Lower lobe of right lung (tissue), 2 donors: ENCODE measurements around the gene F11R. TPM values are rescaled to one million over a fixed set of nuclear protein-coding genes. Genes with fewer than 3 reads are reported as not detected.
"Not testable (repeated sequence)": the region's sequence is repeated elsewhere in the genome, so short reads cannot be mapped to it uniquely, and the experiment has no call there.

Experiments
- ATAC-seq, 2 donors: fragments of 200-7000 bp; cut with Tn5 transposase; one replicate each; pipeline ENCODE4 v1.9.1; 2020 to 2022; ENCODE audit warnings: mild to moderate bottlenecking in 2 of 2, moderate library complexity in 2 of 2
- DNase-seq: peaks from one replicate; pipeline ENCODE4 v3.0.0-alpha.2; 2020
- H3K27ac ChIP-seq: fragments of 200-600 bp; one replicate; pipeline ENCODE4 v1.8.0; 2022
- H3K27me3 ChIP-seq: fragments of 200-600 bp; one replicate; pipeline ENCODE4 v1.8.0; 2022; ENCODE audit warnings: low read depth
- H3K36me3 ChIP-seq: fragments of 200-600 bp; one replicate; pipeline ENCODE4 v1.8.0; 2022; ENCODE audit warnings: mild to moderate bottlenecking
- H3K4me1 ChIP-seq: fragments of 200-600 bp; one replicate; pipeline ENCODE4 v1.8.0; 2022
- H3K4me3 ChIP-seq: fragments of 200-600 bp; one replicate; pipeline ENCODE4 v1.8.0; 2022; ENCODE audit warnings: mild to moderate bottlenecking
- H3K9me3 ChIP-seq: fragments of 200-600 bp; one replicate; pipeline ENCODE4 v1.8.0; 2022
- intact Hi-C: fragments of 100-400 bp; cut with DNase I; formaldehyde crosslinking; loops from one replicate; pipeline ENCODE4 v1.11.0; 2022
- total RNA-seq: library from RNA; stranded (reverse); fragmentation: NEBNext Ultra II Directional; extraction: Animal tissue kit (Norgen Biotek cat#: 25700); gene quantifications from one replicate; pipeline ENCODE4 v1.2.1, GENCODE V29; 2021
- TF ChIP-seq, protein P1 (sequence below): fragments of 200-600 bp; IDR thresholded peaks from one replicate; pipeline ENCODE4 v1.8.0; 2022; ENCODE audit warnings: antibody characterized with exemption, mild to moderate bottlenecking
- donor health status: DM: no; HTN: yes; CAD: no; lungs with severe emphysema.

Gene F11R
- total RNA-seq, 1 donor from 2014 or later, result 162 TPM

DNA sequence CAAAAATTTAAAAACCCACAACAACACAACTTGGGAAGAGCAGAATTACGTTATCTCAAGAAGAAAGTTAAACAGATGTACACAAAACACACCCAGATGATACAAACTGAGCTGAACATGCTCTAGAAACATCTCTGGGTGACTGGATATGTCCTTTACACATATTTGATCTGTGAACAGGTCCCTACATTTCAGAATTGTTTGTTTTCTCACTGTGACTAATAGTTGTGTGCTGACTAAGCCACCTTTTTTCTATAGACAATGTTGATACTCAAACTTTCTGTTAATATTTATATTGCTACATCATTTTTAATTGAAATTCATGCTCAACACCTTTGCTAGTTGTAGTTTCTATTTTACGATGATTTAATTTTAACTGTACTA, 1.0 kb upstream of the F11R start:
- Histone ChIP-seq H3K9me3 (no peaks in the 10 kb centered on the region), H3K4me3 (peak overlapping the region; percentile 91), H3K27me3 (no peaks in the 10 kb centered on the region), H3K36me3 (no peaks in the 10 kb centered on the region), H3K27ac (peak overlapping the region; percentile 94), H3K4me1 (peaks cover 37% of the 10 kb centered on the region)
- DNase-seq, result no peak
- TF ChIP-seq, protein P1, sequence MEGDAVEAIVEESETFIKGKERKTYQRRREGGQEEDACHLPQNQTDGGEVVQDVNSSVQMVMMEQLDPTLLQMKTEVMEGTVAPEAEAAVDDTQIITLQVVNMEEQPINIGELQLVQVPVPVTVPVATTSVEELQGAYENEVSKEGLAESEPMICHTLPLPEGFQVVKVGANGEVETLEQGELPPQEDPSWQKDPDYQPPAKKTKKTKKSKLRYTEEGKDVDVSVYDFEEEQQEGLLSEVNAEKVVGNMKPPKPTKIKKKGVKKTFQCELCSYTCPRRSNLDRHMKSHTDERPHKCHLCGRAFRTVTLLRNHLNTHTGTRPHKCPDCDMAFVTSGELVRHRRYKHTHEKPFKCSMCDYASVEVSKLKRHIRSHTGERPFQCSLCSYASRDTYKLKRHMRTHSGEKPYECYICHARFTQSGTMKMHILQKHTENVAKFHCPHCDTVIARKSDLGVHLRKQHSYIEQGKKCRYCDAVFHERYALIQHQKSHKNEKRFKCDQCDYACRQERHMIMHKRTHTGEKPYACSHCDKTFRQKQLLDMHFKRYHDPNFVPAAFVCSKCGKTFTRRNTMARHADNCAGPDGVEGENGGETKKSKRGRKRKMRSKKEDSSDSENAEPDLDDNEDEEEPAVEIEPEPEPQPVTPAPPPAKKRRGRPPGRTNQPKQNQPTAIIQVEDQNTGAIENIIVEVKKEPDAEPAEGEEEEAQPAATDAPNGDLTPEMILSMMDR, result no peak
- ATAC-seq, result no peak
- intact Hi-C loops, result no loop called here

- Histone ChIP-seq H3K4me1 (peaks cover 37% of the 10 kb centered on the region), H3K27ac (peak overlapping the region; percentile 94), H3K4me3 (peak overlapping the region; percentile 91), H3K27me3 (no peaks in the 10 kb centered on the region), H3K36me3 (no peaks in the 10 kb centered on the region), H3K9me3 (no peaks in the 10 kb centered on the region)
- peak; percentile 97 for DNase-seq
- intact Hi-C loops, result no loop called here
- TF ChIP-seq, protein P1, result no peak
- peak; percentile 94 to 96 for ATAC-seq
Observed at GRCh38 chr1:161021165-161021969, 415 bp upstream of the F11R start.

DNA sequence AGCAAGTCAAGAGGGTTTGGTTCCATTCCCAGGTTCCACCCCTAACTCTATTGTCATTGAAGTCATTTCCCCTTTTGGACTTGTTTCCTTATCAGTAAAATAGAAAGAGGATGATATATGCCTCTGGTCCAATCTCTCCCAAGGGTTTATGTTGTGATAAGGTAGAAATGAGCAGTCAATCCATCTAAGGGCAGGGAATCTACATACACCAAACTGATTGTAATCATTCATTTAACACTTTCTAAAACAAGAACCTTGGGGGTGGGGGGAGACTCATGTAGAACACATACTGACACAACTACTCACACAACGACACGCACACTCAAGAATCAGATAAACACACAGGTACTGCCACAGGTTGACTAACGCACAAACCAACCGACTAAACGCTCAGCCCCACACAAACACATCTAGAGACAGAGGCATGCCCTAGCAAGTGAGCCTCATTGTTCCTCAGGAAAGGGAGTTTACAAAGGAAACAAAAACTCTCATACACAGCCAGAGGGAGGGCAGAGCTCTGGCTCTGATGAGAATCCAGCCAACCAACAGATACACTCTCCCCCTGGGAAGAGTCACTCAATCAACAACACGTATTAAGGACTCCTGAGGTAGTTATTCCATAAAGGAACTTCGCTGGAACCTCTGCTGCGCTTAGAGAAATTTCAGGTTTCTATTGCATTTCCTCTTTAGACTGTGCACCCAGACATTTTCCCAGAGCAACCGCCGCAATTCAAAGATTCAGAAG, 1.0 kb downstream of the F11R start:
- DNase-seq (no peak), ATAC-seq (peak; percentile 1 to 2)
- TF ChIP-seq, protein P1, result no peak
- H3K27ac ChIP-seq, result peak overlapping the region; percentile 94
- no peaks in the 10 kb centered on the region for H3K9me3 ChIP-seq
- H3K4me3 ChIP-seq, result peak overlapping the region; percentile 91
- peaks cover 50% of the 10 kb centered on the region for H3K4me1 ChIP-seq
- no peaks in the 10 kb centered on the region for H3K27me3 ChIP-seq
- no peaks in the 10 kb centered on the region for H3K36me3 ChIP-seq
- intact Hi-C loops, result no loop called here

DNA sequence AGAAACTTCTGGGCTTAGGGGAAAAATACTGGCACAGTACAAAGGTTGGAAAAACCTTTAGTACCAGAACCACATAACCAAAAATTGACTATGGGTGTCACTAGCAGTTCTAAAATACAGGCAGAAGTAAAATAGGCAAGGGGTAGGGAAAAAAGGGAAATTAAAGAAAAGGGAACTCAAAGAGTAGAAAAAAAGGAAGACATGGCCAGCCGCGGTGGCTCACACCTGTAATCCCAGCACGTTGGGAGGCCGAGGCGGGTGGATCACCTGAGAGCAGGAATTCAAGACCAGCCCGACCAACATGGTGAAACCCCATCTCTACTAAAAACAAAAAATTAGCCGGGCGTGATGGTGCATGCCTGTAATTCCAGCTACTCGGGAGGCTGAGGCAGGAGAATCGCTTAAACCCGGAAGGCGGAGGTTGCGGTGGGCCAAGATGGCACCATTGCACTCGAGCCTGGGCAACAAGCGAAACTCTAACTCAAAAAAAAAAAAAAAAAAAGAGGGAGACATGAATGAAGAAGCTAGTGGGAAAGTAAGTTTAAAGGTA, 1.8 kb downstream of the F11R start:
- H3K27me3 ChIP-seq, intact Hi-C loops, H3K36me3 ChIP-seq, ATAC-seq, H3K9me3 ChIP-seq, DNase-seq: not testable (repeated sequence)
- Histone ChIP-seq H3K4me3 (peak overlapping the region; percentile 91), H3K4me1 (peaks cover 57% of the 10 kb centered on the region), H3K27ac (peak overlapping the region; percentile 94)

GRCh38 chr1:161018631-161018930, 2.4 kb downstream of the F11R start:
- Histone ChIP-seq H3K36me3 (no peaks in the 10 kb centered on the region), H3K27me3 (no peaks in the 10 kb centered on the region), H3K9me3 (no peaks in the 10 kb centered on the region), H3K4me1 (peaks cover 63% of the 10 kb centered on the region), H3K4me3 (peak overlapping the region; percentile 91), H3K27ac (peak overlapping the region; percentile 94)
- intact Hi-C loops, result no loop called here
- no peak for ATAC-seq
- DNase-seq, result no peak
- TF ChIP-seq, protein P1, result no peak
